Stomach smooth muscle (tissue), 2 donors: ENCODE results near the gene NOL4L.
"Not testable (repeated sequence)": the region's sequence is repeated elsewhere in the genome, so short reads cannot be mapped to it uniquely, and the experiment has no call there.

Experiments
- H3K27ac ChIP-seq: one replicate; pipeline ENCODE4 v1.7.0; 2013; ENCODE audit warnings: mild to moderate bottlenecking, low read length, inconsistent platforms
- H3K27me3 ChIP-seq, 2 donors: one replicate each; pipeline ENCODE4 v1.7.0; 2013; ENCODE audit warnings: low read length in 2 of 2; ENCODE audit not compliant: insufficient read depth in 2 of 2, control insufficient read depth in 1 of 2
- H3K36me3 ChIP-seq, 2 donors: one replicate each; pipeline ENCODE4 v1.7.0; 2013; ENCODE audit warnings: low read length in 2 of 2; ENCODE audit not compliant: control insufficient read depth in 2 of 2, insufficient read depth in 2 of 2
- H3K4me1 ChIP-seq: one replicate; pipeline ENCODE4 v1.7.0; 2013; ENCODE audit warnings: low read length; ENCODE audit not compliant: control insufficient read depth, insufficient read depth
- H3K4me3 ChIP-seq, 2 donors: one replicate each; pipeline ENCODE4 v1.7.0; 2013; ENCODE audit warnings: low read length in 2 of 2
- H3K9ac ChIP-seq, 2 donors: one replicate each; pipeline ENCODE4 v1.7.0; 2013; ENCODE audit warnings: low read length in 2 of 2, mild to moderate bottlenecking in 1 of 2
- H3K9me3 ChIP-seq, 2 donors: one replicate each; pipeline ENCODE4 v1.7.0; 2013; ENCODE audit warnings: low read length in 2 of 2; ENCODE audit not compliant: control insufficient read depth in 2 of 2
- donor health status: healthy.
- donor health status: Pancreatic carcinoma.

The NOL4L gene

GRCh38 chr20:32606107-32606506 is 21.0 kb upstream of the NOL4L start:
- H3K27me3 ChIP-seq = peaks cover 3 to 10% of the 10 kb centered on the region in 2 donors
- no peak overlapping the region for H3K9ac ChIP-seq
- H3K4me3 ChIP-seq = no peak overlapping the region
- no peaks in the 10 kb centered on the region for H3K4me1 ChIP-seq
- no peaks in the 10 kb centered on the region for H3K9me3 ChIP-seq
- no peaks in the 10 kb centered on the region for H3K36me3 ChIP-seq
- no peak overlapping the region for H3K27ac ChIP-seq

- peaks cover 3 to 8% of the 10 kb centered on the region in 2 donors for H3K27me3 ChIP-seq
- H3K36me3 ChIP-seq = no peaks in the 10 kb centered on the region
- H3K9me3 ChIP-seq = no peaks in the 10 kb centered on the region
- H3K9ac ChIP-seq = no peak overlapping the region
- H3K27ac ChIP-seq = no peak overlapping the region
- H3K4me3 ChIP-seq = no peak overlapping the region
- H3K4me1 ChIP-seq = no peaks in the 10 kb centered on the region
These were observed 20.1 kb upstream of the NOL4L start for GRCh38 chr20:32605167-32605656.

- no peak overlapping the region for H3K4me3 ChIP-seq
- no peak overlapping the region for H3K9ac ChIP-seq
- H3K9me3 ChIP-seq = no peaks in the 10 kb centered on the region
- no peaks in the 10 kb centered on the region for H3K36me3 ChIP-seq
- H3K27me3 ChIP-seq = peaks cover 3 to 8% of the 10 kb centered on the region in 2 donors
- no peak overlapping the region for H3K27ac ChIP-seq
- no peaks in the 10 kb centered on the region for H3K4me1 ChIP-seq
These were observed 18.1 kb upstream of the NOL4L start for GRCh38 chr20:32603046-32603726.

- H3K9ac ChIP-seq = no peak overlapping the region
- no peaks in the 10 kb centered on the region for H3K4me1 ChIP-seq
- H3K27me3 ChIP-seq = peaks cover 3 to 8% of the 10 kb centered on the region in 2 donors
- H3K9me3 ChIP-seq = no peaks in the 10 kb centered on the region
- H3K36me3 ChIP-seq = no peaks in the 10 kb centered on the region
- H3K4me3 ChIP-seq = no peak overlapping the region
- H3K27ac ChIP-seq = no peak overlapping the region
These were observed 17.1 kb upstream of the NOL4L start for GRCh38 chr20:32602273-32602672.

- no peak overlapping the region for H3K9ac ChIP-seq
- H3K4me3 ChIP-seq = no peak overlapping the region
- no peaks in the 10 kb centered on the region for H3K4me1 ChIP-seq
- no peak overlapping the region for H3K27ac ChIP-seq
- H3K36me3 ChIP-seq = no peaks in the 10 kb centered on the region
- H3K9me3 ChIP-seq = no peaks in the 10 kb centered on the region
- peaks cover 3 to 4% of the 10 kb centered on the region in 2 donors for H3K27me3 ChIP-seq
These were observed 15.6 kb upstream of the NOL4L start for GRCh38 chr20:32600681-32601237.

- H3K9me3 ChIP-seq = no peaks in the 10 kb centered on the region
- H3K27me3 ChIP-seq = peaks cover 1 to 3% of the 10 kb centered on the region in 2 donors
- no peaks in the 10 kb centered on the region for H3K4me1 ChIP-seq
- no peak overlapping the region for H3K4me3 ChIP-seq
- no peaks in the 10 kb centered on the region for H3K36me3 ChIP-seq
- no peak overlapping the region for H3K27ac ChIP-seq
- H3K9ac ChIP-seq = no peak overlapping the region
These were observed 14.7 kb upstream of the NOL4L start for GRCh38 chr20:32599783-32600340.

GRCh38 chr20:32598606-32599005 is 13.5 kb upstream of the NOL4L start:
- Histone ChIP-seq H3K27ac (no peak overlapping the region), H3K36me3 (no peaks in the 10 kb centered on the region), H3K9me3 (no peaks in the 10 kb centered on the region), H3K27me3 (no peaks in the 10 kb centered on the region), H3K9ac (no peak overlapping the region), H3K4me3 (no peak overlapping the region), H3K4me1 (no peaks in the 10 kb centered on the region)

- Histone ChIP-seq H3K4me3 (no peak overlapping the region), H3K27ac (no peak overlapping the region), H3K4me1 (no peaks in the 10 kb centered on the region), H3K9ac (no peak overlapping the region), H3K9me3 (no peaks in the 10 kb centered on the region), H3K27me3 (no peaks in the 10 kb centered on the region), H3K36me3 (no peaks in the 10 kb centered on the region)
These were observed 12.6 kb upstream of the NOL4L start for GRCh38 chr20:32597714-32598113.

GRCh38 chr20:32596681-32597252 is 11.6 kb upstream of the NOL4L start:
- H3K9ac ChIP-seq = no peak overlapping the region
- H3K36me3 ChIP-seq = no peaks in the 10 kb centered on the region
- no peaks in the 10 kb centered on the region for H3K27me3 ChIP-seq
- H3K9me3 ChIP-seq = no peaks in the 10 kb centered on the region
- no peaks in the 10 kb centered on the region for H3K4me1 ChIP-seq
- H3K4me3 ChIP-seq = no peak overlapping the region
- H3K27ac ChIP-seq = no peak overlapping the region

GRCh38 chr20:32595143-32595542 is 10.0 kb upstream of the NOL4L start:
- no peak overlapping the region for H3K9ac ChIP-seq

GRCh38 chr20:32594669-32595068 is 9.5 kb upstream of the NOL4L start:
- not testable (repeated sequence) for H3K9me3 ChIP-seq, H3K27ac ChIP-seq, H3K4me1 ChIP-seq, H3K9ac ChIP-seq, H3K27me3 ChIP-seq, H3K4me3 ChIP-seq, H3K36me3 ChIP-seq

More at GRCh38 chr20:32595143-32595542, 10.0 kb upstream of the NOL4L start:
- H3K36me3 ChIP-seq = no peaks in the 10 kb centered on the region
- no peaks in the 10 kb centered on the region for H3K4me1 ChIP-seq
- no peaks in the 10 kb centered on the region for H3K9me3 ChIP-seq
- H3K27ac ChIP-seq = no peak overlapping the region
- no peaks in the 10 kb centered on the region for H3K27me3 ChIP-seq
- no peak overlapping the region for H3K4me3 ChIP-seq
